Activated gamma-delta T cell treated with Interleukin-2 at 50 U/mL for 16 hours (primary cell): ENCODE data around the gene FRS2.

ENCODE experiments used
- DNase-seq: peaks from one replicate; pipeline ENCODE4 v3.0.0-alpha.2; 2020

FRS2 gene

DNA sequence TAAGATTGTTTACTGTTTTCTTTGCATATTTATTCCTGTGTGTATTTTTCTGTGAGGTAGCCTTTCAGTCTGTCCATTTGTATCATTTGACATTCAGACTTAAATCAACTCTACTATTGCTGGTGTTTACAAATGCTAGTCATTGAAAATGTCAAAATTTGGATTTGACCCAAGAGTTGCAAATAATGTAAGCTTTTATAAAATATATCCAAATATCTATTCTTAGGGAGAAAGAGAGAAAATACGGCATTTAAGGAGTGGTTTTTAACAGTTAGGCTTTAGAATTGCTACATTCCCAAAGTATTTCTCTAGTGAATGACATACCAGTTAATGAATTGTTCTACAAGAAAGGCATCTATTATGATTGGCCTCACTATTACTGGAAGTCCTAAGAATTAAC, 37.9 kb downstream of the FRS2 start:
- DNase-seq = no peak

DNA sequence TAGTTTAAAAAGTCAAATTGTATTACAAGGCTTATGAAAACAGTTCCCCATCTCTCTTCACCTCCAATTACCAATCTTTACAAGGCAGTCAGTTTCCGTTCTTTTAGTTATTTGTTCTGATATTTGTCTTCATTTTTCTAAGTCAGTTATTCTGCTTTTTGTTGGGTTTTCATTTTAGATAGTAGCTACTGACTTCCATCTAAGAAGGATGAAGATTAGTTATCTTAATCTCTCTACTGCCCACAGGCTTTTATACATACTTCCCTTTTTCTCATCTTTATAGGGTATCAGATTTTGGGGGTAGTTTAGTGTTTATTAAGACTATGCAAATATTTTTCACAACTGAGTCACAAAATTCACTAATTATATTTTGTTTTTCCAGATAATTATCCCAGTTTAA, 38.4 kb downstream of the FRS2 start:
- no peak for DNase-seq

DNA sequence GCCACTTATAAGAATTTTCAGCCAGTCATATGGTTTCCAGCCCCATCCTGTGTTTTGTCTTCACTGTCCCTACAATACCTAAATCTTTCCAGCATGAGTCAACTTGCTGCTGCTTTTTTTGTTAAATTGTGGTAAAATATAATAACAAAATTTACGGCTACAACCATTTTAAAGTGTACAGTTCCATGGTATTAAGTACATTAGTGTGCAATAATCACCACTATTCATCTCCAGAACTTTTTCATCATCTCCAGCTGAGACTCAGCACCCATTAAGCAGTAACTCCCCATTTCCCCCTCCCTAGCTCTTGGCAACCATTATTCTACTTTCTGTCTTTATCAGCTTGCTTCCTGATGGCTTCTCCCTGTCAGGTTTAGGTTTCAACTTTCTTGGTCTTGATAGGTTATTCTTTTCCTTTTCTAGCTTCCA, 39.1 kb downstream of the FRS2 start:
- no peak for DNase-seq

DNA sequence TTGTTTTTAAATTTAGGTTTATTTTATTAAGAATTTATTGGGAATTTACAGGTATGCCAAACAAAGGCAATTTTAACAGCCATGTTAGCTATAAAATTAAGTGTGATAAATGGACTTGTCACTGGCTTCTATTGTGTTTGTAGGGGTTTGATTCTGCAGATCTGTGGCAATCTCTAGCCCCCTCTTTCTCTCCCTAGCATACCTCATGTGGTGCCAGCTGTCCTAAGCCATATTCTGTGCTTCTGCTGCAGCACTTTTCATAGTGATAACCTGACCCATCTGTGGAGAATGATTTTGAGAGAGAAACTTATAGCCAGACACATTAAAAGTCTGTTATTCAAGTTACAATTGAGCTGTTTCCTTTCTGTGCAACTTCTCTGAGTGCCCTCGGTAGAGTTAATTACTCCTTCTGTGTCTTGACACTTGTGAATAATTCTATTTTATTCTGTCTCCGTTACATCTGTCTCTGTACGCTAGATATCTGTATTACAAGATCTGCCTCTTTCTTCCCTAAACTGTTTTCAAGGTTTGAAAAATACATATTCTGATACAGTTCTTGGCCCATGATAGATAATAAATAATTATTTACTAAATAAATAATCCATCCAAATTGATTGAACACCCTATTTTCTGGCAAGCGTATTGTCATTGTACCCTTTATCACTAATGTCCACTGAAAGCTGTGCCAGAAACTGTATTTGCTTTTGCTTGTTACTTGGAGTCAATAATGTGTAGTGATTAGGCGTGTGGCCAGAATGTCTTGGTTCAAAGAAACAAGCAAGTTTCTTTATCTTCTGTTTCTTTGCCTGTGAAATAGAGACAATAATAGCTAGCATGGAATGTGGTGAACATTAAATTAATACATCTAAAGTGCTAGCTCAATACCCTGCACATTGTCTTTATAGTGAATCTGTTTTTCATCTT, 40.0 kb downstream of the FRS2 start:
- no peak for DNase-seq

DNA sequence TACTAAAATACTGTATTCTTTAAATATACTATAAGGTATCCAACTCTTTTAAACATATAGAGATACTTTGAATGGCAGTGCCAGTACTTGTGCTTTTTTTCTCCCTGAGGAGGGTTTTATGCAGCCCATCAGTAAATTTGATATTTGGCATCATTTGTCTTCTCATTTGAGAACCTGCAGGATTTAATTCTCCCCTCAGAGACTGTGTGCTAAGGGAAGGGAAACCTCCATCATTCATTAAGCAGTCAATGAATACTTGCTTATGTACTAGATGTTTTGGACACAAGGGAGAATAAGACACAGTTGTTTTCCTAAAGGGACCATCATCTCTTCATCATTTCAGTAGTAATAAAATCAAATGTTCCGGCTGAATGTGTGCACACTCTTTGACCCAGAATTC, 40.8 kb downstream of the FRS2 start:
- DNase-seq = no peak

DNA sequence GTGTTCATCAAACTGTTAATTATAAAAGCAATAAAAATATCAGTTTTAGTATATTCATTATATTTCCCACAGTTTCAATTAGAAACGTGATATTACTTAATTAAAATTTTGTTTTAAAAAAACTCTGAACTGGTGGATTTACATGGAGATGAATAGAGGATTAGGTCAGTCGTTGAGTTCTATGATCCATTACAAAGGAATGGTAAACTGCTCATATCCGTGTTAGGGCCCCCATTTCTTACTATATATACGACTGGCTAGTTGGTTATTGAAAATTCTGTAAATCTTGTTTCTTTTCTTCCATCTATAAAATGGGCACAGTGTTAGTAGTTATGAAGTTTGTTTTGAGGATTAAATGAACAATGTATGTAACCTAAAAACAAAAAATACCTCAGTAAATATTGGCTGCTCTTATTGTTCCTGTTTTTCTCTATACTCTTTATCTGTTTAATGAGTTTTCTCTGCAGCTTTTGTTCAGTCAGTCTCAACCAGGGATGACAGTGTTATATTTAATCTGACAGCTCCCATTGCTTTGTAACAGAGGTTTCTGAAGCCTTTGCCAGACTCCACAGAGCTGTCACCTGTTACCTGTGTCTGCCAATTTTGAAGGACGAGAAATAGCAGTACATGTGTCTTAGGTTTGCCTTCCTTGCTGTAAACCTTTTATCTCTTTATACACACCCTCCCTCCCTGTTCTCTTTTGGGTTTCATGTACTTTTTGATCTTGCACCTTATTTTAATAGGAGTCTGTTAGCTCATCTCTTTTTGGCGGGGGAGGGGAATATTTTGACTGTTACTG, 41.5 kb downstream of the FRS2 start:
- DNase-seq = no peak

DNA sequence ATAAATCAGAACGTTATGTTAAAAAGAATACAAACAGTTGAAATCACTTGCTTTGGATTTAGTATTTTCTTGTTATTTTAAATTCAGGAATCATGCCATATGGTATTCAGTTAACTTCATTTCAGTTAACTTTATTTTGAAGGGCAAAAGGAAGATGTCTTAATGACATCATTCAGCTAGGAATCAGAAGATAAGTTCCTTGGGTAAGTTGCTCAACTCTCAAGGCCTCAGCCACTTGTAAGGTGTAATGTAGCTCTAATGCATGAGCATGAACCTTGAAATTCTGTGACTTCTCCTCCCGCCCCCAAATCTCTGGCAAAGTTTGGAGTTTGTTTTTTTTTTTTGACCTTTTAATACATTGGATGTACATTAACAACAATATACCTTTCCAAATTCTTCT, 42.6 kb downstream of the FRS2 start:
- DNase-seq = no peak

DNA sequence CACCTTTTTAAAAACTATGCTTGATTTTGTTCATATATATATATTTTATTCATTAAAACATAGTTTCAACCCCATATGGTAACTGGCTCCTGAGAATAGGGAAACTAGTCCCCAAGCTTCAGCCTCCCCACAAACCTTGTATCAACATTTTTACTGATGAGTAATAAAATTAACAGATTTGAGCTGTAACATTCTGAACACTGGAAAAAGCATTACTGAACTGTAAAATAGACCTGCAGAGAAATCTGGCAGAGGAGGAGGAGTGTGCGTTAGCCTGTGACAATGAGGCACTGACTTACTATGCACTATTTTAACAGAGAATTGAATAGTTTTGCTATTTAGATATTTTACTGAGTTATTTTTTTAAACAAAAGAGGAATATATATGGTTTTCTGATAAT, 43.1 kb downstream of the FRS2 start:
- DNase-seq = no peak

DNA sequence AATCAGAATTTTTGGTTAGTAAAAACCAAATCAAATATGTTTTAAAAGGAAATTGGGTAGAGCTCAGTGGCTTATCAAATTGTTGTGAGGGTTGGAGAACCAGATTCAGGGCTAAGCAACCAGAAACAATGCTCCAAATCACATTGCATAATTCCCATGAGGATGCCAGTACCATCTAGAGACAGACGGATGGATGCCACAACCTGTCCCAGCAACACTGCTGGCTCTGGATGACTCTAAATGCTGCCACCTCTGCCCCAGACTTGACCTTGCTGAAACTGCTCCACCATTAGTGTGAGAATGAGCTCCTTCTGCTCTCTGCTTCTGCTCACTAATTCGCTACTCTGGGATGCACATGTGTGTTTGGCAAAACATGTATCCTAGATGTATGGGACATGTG, 43.9 kb downstream of the FRS2 start:
- DNase-seq = no peak

DNA sequence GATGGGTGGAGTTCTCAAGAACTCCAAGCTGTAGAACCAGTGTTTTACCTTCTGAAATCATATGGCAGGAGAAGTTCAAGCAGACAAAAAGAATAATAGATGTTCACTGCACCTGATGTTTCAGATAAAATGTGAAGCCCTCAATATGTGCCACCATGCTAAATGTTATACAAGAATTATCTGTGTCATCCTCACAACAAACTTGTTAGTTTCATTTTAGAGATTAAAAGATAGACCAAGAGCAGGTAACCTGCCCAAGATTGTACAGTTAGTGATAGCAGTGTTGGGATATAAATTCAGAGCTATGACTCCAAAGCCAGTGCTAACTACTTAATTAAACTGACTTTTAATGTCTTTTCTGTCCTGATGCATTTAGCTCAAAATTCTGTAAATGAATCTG, 44.7 kb downstream of the FRS2 start:
- DNase-seq = no peak

DNA sequence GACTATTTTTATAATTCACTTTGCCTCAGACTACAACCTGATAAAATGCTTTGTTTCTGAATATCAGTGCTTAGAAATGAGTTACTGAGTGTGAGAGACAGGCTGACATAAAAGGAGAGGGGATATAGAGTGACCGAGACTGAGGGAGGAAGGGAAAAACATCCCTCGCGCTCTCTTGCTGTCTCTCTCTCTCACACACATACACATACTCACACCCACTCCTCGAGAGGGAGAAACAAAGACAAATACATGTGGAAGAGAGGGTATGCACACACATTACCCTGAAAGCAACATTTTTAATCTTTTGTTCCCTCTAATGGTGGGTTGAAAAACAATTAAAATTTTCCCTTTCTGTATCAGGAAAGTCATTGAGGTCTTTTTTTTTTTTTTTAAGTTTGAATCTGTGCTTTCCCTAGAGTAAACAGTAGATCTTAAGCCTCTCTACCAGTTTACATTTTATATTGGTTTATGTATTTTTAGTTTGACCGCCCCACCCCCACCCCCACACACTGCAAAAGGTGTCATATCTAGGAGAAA, 45.3 kb downstream of the FRS2 start:
- no peak for DNase-seq

DNA sequence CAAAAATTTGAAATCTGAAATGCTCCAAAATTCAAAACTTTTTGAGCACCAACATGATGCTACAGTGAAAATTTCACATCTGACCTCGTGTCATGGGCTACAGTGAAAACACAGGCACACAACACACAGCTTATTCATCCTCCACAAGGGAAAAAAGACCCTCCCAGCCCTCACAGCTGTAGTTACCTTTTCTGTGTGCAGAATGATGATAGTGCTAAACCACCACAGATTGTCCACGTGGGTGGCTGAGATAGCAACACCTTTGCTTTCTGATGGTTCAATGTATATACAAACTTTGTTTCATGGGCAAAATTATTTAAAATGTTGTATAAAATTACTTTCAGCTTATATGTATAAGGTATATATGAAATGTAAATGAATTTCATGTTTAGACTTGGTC, 46.8 kb downstream of the FRS2 start:
- DNase-seq = no peak

DNA sequence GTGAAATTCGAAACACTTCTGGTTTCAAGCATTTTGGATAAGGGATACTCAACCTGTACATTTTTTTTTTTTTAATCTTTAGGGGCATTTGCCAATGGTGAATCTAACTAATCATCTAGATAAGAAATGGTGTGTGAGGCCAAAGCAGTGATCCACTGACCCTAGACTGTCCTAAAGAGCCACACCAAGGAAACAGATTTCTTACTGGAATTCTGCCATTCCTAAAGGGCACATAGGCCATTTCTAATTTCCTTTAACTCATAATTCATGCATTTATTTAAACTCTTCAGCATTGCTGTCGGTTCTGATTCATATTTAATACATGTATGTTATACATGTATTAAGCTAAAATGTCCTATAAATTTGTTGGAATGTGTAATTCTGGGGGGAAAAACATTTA, 47.2 kb downstream of the FRS2 start:
- DNase-seq = no peak

DNA sequence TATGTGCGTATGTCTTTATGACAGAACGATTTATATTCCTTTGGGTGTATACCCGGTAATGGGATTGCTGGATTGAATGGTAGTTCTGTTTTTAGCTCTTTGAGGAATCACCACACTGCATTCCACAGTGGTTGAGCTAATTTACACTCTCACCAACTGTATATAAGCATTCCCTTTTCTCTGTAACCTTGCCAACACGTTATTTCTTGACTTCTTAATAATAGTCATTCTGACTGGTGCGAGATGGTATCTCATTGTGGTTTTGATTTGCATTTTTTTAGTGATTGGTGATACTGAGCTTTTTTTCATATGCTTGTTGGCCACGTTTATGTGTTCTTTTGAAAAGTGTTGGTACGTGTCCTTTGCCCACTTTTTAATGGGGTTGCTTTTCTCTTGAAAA, 49.7 kb downstream of the FRS2 start:
- no peak for DNase-seq

DNA sequence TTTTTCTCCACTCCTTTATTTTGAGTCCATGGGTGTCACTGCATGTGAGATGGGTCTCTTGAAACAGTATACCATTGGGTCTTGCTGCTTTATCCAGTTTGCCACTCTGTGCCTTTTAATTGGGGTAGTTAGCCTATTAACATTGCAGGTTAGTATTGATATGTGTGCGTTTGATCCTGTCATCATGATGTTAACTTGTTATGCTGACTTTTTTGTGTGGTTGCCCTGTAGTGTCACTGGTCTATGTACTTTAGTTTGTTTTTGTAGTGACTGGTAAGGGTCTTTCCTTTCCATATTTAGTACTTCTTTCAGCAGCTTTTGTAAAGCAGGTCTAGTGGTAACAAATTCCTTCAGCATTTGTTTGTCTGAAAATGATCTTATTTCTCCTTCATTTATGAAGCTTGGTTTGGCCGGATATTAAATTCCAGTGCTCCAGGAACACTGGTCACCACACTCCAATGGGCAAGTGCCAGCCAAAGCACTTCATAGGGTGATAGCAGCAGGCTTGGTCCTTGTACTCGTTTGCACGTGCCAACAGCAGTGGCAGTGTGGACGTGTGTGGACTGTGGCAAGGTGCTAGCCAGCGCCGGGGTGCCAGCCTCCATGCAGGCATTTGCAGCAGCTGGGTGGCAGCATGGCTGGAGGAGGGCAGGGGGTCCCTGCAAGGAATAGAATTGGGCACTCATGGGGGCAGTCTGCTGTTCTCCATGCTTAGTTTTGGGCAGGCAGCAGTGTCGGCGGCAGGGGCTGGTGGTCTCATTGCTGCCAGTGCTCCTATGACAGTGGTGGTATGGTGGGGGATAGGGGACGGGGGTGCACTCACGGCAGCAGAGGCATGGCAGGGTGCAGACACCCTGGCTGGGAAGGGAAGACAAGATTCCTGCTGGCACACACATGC, 53.5 kb downstream of the FRS2 start:
- no peak for DNase-seq

DNA sequence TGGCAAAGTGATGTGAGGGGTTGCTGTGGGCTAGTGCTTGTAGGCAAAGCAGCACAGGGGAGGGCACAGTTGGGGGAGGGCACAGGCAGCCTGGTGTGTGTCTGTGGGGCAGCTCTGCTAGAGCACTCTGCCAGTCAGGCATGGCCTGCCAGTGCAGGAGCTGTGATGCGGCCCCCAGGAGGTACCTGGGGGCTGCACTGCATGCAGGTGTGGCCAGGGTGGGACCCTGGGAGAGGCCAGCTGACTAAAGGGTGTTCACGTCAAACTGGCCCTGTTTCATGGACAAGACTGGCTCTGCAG, 54.1 kb downstream of the FRS2 start:
- DNase-seq = no peak

DNA sequence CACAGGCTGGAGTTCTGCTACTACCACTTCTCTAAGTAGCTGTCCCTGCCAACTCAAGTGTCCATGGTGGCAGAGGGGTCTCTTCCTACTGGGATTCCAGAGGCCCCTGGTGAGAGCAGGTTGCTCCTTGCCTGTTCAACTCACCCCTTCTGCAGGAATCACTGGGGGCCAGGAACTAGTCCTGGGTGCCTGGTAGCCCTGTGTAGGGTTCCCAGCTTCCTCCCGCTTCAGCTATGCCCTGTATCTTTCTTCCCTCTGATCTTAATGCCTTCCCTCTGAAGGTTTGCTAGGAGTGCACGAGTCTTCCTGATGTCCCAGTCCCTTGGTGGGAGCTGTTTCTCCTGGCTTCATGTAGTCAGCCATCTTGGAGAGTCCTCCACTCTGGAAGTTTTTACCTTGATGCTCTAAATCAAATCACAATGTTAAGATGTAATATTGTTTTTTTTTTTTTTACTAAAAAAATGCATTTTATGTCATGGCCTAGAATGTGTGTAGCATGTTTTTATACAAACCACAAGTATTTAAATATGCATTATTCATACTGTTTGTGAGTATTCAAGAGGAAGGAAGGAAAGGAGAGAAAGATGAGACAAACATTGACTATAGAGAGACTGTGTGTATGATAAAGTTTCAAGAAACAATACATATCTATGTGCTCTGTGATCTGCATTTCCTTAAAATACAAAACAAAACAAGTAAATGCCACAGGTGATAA, 54.7 kb downstream of the FRS2 start:
- DNase-seq = no peak

DNA sequence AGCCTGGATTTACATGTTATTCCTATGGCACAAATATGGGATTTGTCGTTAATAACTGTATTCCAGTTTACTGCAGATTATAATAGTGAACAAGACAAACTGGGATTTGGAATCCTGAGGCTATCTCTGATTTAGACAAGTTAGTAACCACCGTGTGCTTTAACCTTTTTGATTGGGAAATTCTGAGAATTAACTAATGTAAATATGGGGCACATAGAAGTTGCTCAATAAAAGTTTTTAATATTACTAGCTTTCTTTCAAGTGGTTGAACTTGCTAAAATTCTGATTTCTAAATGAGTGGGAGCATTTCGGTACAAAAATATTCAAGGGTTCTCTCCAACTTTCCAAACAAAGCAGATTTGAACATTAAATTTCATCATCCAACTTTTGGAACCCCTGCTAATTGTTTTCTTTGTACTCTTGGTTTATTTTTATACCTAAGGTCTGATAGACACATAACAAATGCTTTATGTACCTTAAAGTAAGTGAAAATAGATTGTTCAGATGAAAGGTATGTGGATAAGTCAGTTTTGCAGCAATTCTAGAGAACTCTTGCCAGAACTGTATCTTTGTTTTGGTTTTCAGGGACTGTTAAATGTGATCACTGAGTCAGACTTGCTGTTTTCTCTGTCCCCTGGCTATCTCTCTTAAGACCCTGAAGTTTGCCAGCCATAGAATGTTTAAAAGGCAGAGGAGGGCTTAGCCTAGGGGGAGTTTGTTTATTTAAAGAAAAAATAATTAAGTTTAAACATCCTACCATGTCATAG, 57.5 kb downstream of the FRS2 start:
- no peak for DNase-seq

DNA sequence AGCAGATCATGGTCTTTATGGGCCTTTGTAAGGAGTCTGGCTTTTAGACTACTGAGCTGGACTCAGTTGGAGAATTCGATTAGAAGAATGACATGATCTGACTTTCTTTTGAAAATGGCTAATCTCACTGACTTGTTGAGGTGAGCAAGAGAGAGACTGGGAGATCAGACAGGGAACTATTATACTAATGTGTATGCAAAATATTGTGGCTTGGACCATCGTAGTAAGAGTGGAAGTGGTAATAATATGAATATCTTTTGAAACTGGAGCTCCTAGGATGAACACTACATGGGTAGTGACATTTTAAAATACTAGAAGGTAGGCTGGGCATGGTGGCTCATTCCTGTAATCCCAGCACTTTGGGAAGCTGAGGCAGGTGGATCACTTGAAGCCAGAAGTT, 58.8 kb downstream of the FRS2 start:
- DNase-seq = no peak

DNA sequence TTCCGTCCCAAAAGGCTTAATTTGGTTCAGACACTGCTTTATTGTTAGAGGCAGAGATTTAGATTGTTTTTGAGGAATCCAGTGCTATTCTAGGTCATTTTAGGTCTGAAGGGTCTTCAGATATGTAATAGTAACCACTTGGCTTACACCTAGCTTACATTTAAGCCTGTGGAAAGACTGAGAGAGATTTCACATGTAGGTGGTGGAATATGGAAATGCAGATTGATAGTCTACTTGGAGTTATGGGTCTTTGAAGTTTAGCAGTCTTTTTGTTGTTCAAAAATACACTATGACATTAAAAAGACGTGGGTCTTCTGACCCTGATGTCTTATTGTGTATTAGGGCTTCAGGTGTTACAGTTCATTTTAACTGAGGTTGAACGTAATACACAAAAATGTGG, 63.7 kb downstream of the FRS2 start:
- no peak for DNase-seq

DNA sequence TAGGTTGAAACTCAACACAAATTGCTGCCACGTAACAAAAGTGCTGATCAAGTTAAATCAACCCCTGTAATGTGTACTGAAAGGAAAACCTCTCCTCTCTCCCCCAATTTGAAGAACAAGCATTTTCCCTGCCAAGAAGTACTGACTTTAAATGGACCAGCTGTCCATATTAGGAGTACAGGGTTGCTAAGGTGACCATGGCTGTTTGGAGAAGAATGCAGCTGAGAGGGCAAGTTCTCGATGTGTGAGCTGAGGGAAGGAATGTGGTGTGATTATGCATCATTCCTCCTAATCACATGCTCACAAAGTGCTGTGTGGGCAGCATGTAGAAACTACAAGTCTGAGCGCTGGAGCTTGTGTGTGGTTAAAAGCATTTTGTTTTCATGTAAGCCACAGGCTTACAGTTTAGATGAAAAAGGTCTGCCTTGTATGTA, 64.2 kb downstream of the FRS2 start:
- DNase-seq = no peak

DNA sequence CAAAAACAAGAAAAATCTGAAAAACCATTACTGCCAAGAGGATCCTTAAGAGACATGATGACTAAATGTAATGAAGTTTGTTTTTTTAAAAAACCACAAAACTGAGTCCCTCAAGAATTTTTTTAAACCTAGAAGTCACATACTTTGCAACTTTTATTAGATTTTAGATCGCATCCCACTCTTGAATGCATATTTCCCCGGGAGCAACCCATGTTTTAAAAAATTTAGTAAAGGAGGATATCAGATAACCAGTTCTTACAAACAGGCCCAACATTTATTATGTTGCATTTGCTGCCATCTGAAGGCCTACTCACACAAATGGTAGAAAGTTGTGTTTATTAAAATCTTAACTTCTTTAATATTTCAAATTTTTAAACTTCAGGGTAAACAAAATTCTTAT, 70.8 kb downstream of the FRS2 start:
- DNase-seq = no peak
